ENCODE measurements around the gene PTPN22.

DNA sequence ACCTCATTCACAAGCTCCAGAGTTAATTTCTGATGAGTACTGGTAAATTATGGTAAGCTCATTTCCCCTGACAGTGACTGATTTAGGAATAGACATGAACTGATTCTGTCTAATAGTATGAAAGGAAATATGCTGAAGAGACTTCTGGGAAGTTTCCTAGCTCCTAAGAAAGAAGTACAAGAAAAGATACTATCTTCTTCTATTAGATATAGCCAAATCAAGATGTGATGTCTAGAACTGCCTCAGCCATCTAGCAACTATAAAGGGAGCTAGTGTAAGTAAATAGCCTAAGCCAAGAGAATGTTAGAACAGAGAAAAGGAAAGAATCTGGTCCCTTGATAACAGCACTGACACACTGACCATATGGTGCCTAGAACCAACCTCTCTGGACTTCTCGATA is 101.5 kb downstream of the PTPN22 start:
- TF ChIP-seq, protein P1, sequence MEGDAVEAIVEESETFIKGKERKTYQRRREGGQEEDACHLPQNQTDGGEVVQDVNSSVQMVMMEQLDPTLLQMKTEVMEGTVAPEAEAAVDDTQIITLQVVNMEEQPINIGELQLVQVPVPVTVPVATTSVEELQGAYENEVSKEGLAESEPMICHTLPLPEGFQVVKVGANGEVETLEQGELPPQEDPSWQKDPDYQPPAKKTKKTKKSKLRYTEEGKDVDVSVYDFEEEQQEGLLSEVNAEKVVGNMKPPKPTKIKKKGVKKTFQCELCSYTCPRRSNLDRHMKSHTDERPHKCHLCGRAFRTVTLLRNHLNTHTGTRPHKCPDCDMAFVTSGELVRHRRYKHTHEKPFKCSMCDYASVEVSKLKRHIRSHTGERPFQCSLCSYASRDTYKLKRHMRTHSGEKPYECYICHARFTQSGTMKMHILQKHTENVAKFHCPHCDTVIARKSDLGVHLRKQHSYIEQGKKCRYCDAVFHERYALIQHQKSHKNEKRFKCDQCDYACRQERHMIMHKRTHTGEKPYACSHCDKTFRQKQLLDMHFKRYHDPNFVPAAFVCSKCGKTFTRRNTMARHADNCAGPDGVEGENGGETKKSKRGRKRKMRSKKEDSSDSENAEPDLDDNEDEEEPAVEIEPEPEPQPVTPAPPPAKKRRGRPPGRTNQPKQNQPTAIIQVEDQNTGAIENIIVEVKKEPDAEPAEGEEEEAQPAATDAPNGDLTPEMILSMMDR (IDR thresholded peaks at IDR 0.05) = no peak
- no peak for TF ChIP-seq POLR2A (IDR thresholded peaks at IDR 0.05)
